ENCODE data around the gene RNASE8. TPM values are rescaled to one million over a fixed set of nuclear protein-coding genes. Genes with fewer than 3 reads are reported as not detected.

RNASE8 gene
- total RNA-seq, 1 donor from 2014 or later, result not detected

- DNase-seq (ENCODE audit: extremely low spot score, unreplicated experiment), result no peak
- Mint-ChIP-seq H3K4me1 (ENCODE audit: unreplicated experiment) (peaks cover 34% of the 10 kb centered on the region), H3K36me3 (ENCODE audit: unreplicated experiment) (no peaks in the 10 kb centered on the region), H3K27me3 (ENCODE audit: unreplicated experiment) (peaks cover 6% of the 10 kb centered on the region), H3K4me3 (ENCODE audit: unreplicated experiment) (no peak overlapping the region), H3K9me3 (ENCODE audit: unreplicated experiment) (no peaks in the 10 kb centered on the region), H3K27ac (ENCODE audit: unreplicated experiment) (no peak overlapping the region)
- TF ChIP-seq CTCF (IDR thresholded peaks at IDR 0.05), result no peak
These were observed 49.7 kb downstream of the RNASE8 start for GRCh38 chr14:21107283-21107800.

Small RNA genes within 50 kb of the gene (microRNA-seq; reads per million reads assigned to microRNA genes)
- gene MIR6717 (ENCODE audit: unreplicated experiment), result not detected

Other genes with a start within 250 kb of the RNASE8 start
- gene RNASE3, start 166.4 kb upstream of the RNASE8 start, total RNA-seq, result not detected in 2 replicates
- not detected in 2 replicates for gene RNASE2, start 102.3 kb upstream of the RNASE8 start, total RNA-seq
- 58.6 and 63.9 TPM in 2 replicates for gene METTL17, start 67.8 kb upstream of the RNASE8 start, total RNA-seq
- 0.60 and 1.1 TPM in 2 replicates for gene SLC39A2, start 58.5 kb upstream of the RNASE8 start, total RNA-seq
- gene NDRG2, start 32.8 kb upstream of the RNASE8 start, total RNA-seq, result 8.0 and 8.6 TPM in 2 replicates
- gene TPPP2, start 27.6 kb upstream of the RNASE8 start, total RNA-seq, result not detected in 2 replicates
- gene RNASE13, start 23.0 kb upstream of the RNASE8 start, total RNA-seq, result not detected in 2 replicates
- gene RNASE7, start 15.5 kb upstream of the RNASE8 start, total RNA-seq, result not detected in 2 replicates
- gene ARHGEF40, start 12.5 kb downstream of the RNASE8 start, total RNA-seq, result 126 and 139 TPM in 2 replicates
- gene ZNF219, start 40.8 kb downstream of the RNASE8 start, total RNA-seq, result 20.5 and 25.2 TPM in 2 replicates
- gene TMEM253, start 43.2 kb downstream of the RNASE8 start, total RNA-seq, result 1.2 TPM in 2 replicates
- gene OR5AU1, start 98.2 kb downstream of the RNASE8 start, total RNA-seq, result not detected in 2 replicates
- 424 and 430 TPM in 2 replicates for gene HNRNPC, start 211.6 kb downstream of the RNASE8 start, total RNA-seq
- not detected in 2 replicates for gene RPGRIP1, start 222.3 kb downstream of the RNASE8 start, total RNA-seq

Measured in osteocyte (in vitro differentiated cells).